Keratinocyte (primary cell): ENCODE results near the gene BHMT2. TPM values are rescaled to one million over a fixed set of nuclear protein-coding genes. Genes with fewer than 3 reads are reported as not detected.

Experiments
- DNase-seq: peaks from one replicate; pipeline ENCODE4 v3.0.0-alpha.2; 2011; ENCODE audit warnings: low read depth, missing footprints, low spot score
- FAIRE-seq: peaks from 2 replicates; lab custom pipeline; 2011; peaks lifted over from hg19 to GRCh38; lab: Jason Lieb, UNC
- H2AFZ ChIP-seq: 2 replicates; pipeline ENCODE4 v1.6.0; 2012; ENCODE audit warnings: low read length, control low read depth, inconsistent platforms; ENCODE audit not compliant: control insufficient read depth
- H3K27ac ChIP-seq: 2 replicates; pipeline ENCODE4 v1.5.1; 2011; ENCODE audit warnings: low read length; ENCODE audit not compliant: control insufficient read depth, insufficient read depth
- H3K27me3 ChIP-seq: 3 replicates; pipeline ENCODE4 v1.6.0; 2011; ENCODE audit warnings: low read length; ENCODE audit not compliant: control insufficient read depth, insufficient read depth; ENCODE audit errors: extremely low read depth
- H3K36me3 ChIP-seq, 2 experiments: 2 replicates in 1 of 2; 3 replicates in 1 of 2; pipeline ENCODE4 v1.5.1; 2011; ENCODE audit warnings: low read length in 2 of 2, mild to moderate bottlenecking in 1 of 2; ENCODE audit not compliant: control insufficient read depth in 2 of 2, insufficient read depth in 2 of 2; ENCODE audit errors: extremely low read depth in 1 of 2
- H3K4me1 ChIP-seq: 3 replicates; pipeline ENCODE4 v1.5.1; 2011; ENCODE audit warnings: low read length; ENCODE audit not compliant: control insufficient read depth, insufficient read depth; ENCODE audit errors: extremely low read depth
- H3K4me2 ChIP-seq: 3 replicates; pipeline ENCODE4 v1.6.0; 2011; ENCODE audit warnings: low read depth, low read length; ENCODE audit not compliant: control insufficient read depth, insufficient read depth; ENCODE audit errors: extremely low read depth
- H3K4me3 ChIP-seq, 3 experiments: fragments of 200-600 bp in 1 of 3; sonication (generic) in 1 of 3; 2 replicates in 2 of 3; 3 replicates in 1 of 3; pipeline ENCODE4 v1.5.1; 2011 to 2016; ENCODE audit warnings: low read length in 3 of 3, mild to moderate bottlenecking in 3 of 3, control low read depth in 2 of 3, inconsistent platforms in 1 of 3, low read depth in 1 of 3, mixed read lengths in 1 of 3, mixed run types in 1 of 3, moderate library complexity in 1 of 3; ENCODE audit not compliant: control insufficient read depth in 2 of 3, insufficient read depth in 2 of 3; ENCODE audit errors: extremely low read depth in 1 of 3
- H3K79me2 ChIP-seq: 2 replicates; pipeline ENCODE4 v1.6.0; 2012; ENCODE audit warnings: low read length; ENCODE audit not compliant: control insufficient read depth, insufficient read depth
- H3K9ac ChIP-seq: 3 replicates; pipeline ENCODE4 v1.6.0; 2011; ENCODE audit warnings: low read length; ENCODE audit not compliant: control insufficient read depth, insufficient read depth; ENCODE audit errors: extremely low read depth
- H3K9me1 ChIP-seq: 3 replicates; pipeline ENCODE4 v1.6.0; 2011; ENCODE audit warnings: low read length; ENCODE audit not compliant: control insufficient read depth, insufficient read depth; ENCODE audit errors: extremely low read depth
- H3K9me3 ChIP-seq: 2 replicates; pipeline ENCODE4 v1.5.1; 2012; ENCODE audit warnings: low read depth, low read length; ENCODE audit not compliant: control insufficient read depth
- H4K20me1 ChIP-seq: 3 replicates; pipeline ENCODE4 v1.6.0; 2011; ENCODE audit warnings: low read length; ENCODE audit not compliant: control insufficient read depth, insufficient read depth; ENCODE audit errors: extremely low read depth
- CTCF ChIP-seq, 3 experiments: IDR thresholded peaks in 1 of 3; conservative IDR thresholded peaks in 1 of 3; optimal IDR thresholded peaks in 1 of 3; 2 replicates in 2 of 3; 3 replicates in 1 of 3; pipeline versions ENCODE3 to v1.5.1; 2011; ENCODE audit warnings: low read length in 3 of 3, mild to moderate bottlenecking in 3 of 3, moderate library complexity in 2 of 3, control low read depth in 1 of 3, inconsistent platforms in 1 of 3; ENCODE audit not compliant: insufficient read depth in 2 of 3; ENCODE audit errors: extremely low read depth in 1 of 3
- EZH2 ChIP-seq: IDR thresholded peaks from one replicate; pipeline ENCODE4 v1.6.1; 2012; ENCODE audit warnings: inconsistent platforms, mild to moderate bottlenecking, low read length, moderate library complexity
- dilution Hi-C: fragments of 300-500 bp; cut with MboI; formaldehyde crosslinking; loops from one replicate; pipeline ENCODE4 v1.7.0; 2020; ENCODE audit warnings: low sequenced_read_pairs; ENCODE audit not compliant: extremely low pct_ligation_motif_present
- polyA plus RNA-seq, 5 experiments: library from polyadenylated mRNA; depleted of rRNA in 3 of 5; stranded (reverse) in 3 of 5; stranded (forward) in 1 of 5; unstranded in 1 of 5; fragments of >200 nt; gene quantifications; 1 replicate in 1 of 5; 2 replicates in 3 of 5; 3 replicates in 1 of 5; pipeline versions ENCODE4 v1.2.1 to v1.2.3, GENCODE V29; 2011 to 2012; ENCODE audit warnings: missing spikeins in 2 of 5, low read depth in 1 of 5, low replicate concordance in 1 of 5

BHMT2 gene
- polyA plus RNA-seq, 1 donor (not counting 4 experiments of a cell fraction or from before 2014, with no cell fraction given) = not detected

GRCh38 chr5:79133121-79133656 lies 63.6 kb downstream of the BHMT2 start:
- dilution Hi-C loops = no loop called here
- peaks cover 13% of the 10 kb centered on the region for H3K4me1 ChIP-seq
- H3K36me3 ChIP-seq = no peaks in the 10 kb centered on the region
- TF ChIP-seq CTCF (optimal IDR thresholded peaks at IDR 0.05 in 1 of 3, IDR thresholded peaks at IDR 0.05 in 1 of 3, conservative IDR thresholded peaks at IDR 0.05 in 1 of 3; ENCODE audit: extremely low read depth in 1 of 3, insufficient read depth in 2 of 3, low read length in 3 of 3) (no peak), EZH2 (no peak)
- no peaks in the 10 kb centered on the region for H3K79me2 ChIP-seq
- DNase-seq (no peak), FAIRE-seq (no peak)
- H3K27me3 ChIP-seq = no peaks in the 10 kb centered on the region
- peak overlapping the region; percentile 56 for H3K27ac ChIP-seq
- no peaks in the 10 kb centered on the region for H3K9me1 ChIP-seq
- H3K9ac ChIP-seq = peak overlapping the region; percentile 62
- H3K4me2 ChIP-seq = peak overlapping the region; percentile 85
- peak overlapping the region in 2 of 3 experiments; percentile 47 to 52 for H3K4me3 ChIP-seq
- no peaks in the 10 kb centered on the region for H4K20me1 ChIP-seq
- no peaks in the 10 kb centered on the region for H3K9me3 ChIP-seq
- peak overlapping the region; percentile 88 for H2AFZ ChIP-seq

- no peaks in the 10 kb centered on the region for H3K79me2 ChIP-seq
- H3K9ac ChIP-seq = peak overlapping the region; percentile 62
- peak overlapping the region; percentile 85 for H3K4me2 ChIP-seq
- H3K27ac ChIP-seq = peak overlapping the region; percentile 56
- DNase-seq (peak; percentile 25), FAIRE-seq (peak; percentile 80)
- dilution Hi-C loops = no loop called here
- H3K27me3 ChIP-seq = no peaks in the 10 kb centered on the region
- no peaks in the 10 kb centered on the region for H4K20me1 ChIP-seq
- no peaks in the 10 kb centered on the region for H3K9me1 ChIP-seq
- H3K9me3 ChIP-seq = no peaks in the 10 kb centered on the region
- peaks cover 13% of the 10 kb centered on the region for H3K4me1 ChIP-seq
- no peaks in the 10 kb centered on the region for H3K36me3 ChIP-seq
- H2AFZ ChIP-seq = peak overlapping the region; percentile 88
- peak; percentile 77 to 88 (median 86) for TF ChIP-seq CTCF (optimal IDR thresholded peaks at IDR 0.05 in 1 of 3, IDR thresholded peaks at IDR 0.05 in 1 of 3, conservative IDR thresholded peaks at IDR 0.05 in 1 of 3; ENCODE audit: extremely low read depth in 1 of 3, insufficient read depth in 2 of 3, low read length in 3 of 3)
- TF ChIP-seq EZH2 = no peak
- peak overlapping the region in 2 of 3 experiments; percentile 47 to 52 for H3K4me3 ChIP-seq
Observed at GRCh38 chr5:79133657-79134451, 64.3 kb downstream of the BHMT2 start.
